ENCODE measurements around the gene XPC.

The XPC gene

DNA sequence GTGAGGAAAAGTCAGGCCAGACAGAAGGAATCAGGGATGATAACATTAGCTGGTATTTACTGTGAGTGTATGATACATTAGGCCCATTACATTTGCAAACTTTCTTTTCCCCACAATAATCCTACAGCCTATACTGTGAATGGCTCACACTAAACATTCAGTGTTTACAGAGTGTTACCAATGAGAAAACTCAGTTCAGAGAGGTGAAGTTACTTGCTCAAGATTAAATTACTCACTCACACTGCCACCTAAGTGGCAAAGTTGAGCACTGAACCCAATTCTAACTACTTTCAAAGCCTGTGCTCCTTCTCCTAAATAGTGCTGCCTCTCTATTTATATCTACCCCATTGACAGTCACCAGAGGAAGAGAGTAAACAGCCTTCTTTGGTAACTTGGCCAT lies 8.5 kb downstream of the XPC start:
- no peak for DNase-seq

DNA sequence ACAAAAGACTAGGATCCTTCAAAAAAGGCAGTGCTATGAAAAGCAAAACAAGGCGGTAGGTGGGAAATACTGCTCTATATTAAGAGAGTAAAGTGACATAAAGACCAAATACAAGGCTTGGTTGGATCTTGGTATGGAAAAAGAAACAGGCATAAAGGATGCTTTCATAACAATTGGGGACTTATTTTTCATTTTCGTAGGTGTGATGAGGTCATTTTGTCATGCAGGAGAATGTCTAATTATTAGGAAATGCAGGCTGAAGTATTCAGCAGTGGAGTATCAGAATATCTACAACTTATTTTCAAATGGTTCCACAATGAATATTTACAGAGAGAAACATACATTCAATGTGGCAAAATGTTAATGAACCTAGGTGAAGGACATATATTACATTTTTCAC lies 9.0 kb downstream of the XPC start:
- no peak for DNase-seq

DNA sequence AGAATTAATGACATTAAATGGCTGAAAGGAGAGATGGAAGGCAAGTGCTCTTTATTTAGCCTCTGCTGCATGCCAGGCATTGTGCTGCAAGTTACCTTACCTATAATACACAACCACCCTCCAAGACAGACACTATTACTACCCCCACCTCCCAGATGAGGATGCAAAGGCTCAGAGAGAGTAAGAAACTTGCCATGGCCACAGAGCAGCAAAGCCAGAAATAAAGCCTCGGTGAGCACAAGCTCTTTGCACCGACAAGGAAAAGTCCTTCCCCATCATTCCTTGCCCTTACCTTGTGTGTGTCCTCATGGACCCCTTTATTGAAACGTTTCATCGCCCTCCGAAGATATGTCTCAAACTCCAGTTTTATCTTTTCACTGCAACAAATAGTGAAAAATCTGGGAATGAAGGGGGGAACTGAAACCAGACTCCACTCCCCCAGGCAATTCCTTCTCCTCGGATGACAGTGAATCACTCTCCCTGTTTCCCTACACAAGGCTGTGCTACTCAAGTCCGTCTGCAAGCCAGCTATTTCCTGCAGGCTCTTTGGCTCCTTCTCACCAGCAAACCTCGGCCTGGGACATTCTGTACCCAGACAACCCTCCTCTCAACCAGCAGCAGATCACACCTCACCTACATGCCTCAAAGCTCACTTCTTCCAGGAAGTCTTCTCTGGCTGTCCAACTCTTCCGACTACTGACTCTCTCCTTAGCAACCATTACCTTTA lies 11.4 kb downstream of the XPC start:
- DNase-seq, result no peak

DNA sequence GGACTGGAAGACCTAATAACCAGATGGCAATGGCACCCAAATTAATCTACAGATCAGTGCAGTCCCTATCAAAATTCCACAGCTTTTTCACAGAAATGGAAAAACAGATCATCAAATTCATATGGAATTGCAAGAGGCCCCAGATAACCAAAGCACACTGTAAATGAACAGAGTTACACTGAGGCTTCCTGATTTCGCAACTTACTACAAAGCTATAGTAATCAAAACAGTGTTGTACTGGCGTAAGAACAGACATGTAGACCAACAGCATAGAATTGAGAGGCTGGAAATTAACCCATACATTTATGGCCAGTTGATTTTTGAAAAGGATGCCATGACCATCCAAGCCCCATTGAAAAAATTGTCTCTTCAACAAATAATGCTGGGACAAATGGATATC lies 16.2 kb downstream of the XPC start:
- no peak for DNase-seq

DNA sequence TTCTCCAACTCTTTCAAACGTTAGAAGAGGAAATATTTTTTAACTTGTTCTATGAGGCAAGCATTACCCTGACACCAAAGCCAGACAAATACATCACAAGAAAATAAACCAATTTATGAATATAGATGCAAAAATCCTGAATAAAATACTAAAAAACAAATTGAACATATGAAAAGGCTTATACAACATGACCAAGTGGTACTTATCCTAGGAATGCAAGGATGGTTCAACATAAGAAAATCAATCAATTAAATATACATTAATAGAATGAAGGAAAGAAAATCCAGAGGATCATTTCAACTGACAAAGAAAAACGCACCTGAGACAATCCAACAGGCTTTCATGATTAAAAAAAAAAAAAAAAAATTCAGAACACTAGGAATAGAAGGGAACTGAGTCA lies 17.1 kb downstream of the XPC start:
- no peak for DNase-seq

DNA sequence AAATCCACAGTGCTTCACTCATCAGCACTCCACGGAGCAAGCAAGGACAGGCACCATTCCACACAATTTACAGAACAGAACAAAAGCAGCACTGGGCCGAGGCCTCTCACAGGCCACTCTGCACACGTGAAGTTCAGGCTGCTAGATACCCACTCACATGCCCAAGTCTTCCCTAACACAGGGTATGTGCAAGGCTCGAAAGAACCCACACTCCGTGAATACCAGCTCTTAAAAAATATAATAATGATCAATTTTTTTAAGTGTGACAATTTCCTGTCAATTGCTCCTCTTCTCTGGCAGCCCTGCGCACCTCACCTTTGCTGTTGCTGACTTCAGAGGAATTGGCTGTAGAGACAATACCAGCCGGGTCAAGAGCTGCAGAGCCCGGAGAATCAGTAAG lies 19.0 kb downstream of the XPC start:
- DNase-seq, result no peak

DNA sequence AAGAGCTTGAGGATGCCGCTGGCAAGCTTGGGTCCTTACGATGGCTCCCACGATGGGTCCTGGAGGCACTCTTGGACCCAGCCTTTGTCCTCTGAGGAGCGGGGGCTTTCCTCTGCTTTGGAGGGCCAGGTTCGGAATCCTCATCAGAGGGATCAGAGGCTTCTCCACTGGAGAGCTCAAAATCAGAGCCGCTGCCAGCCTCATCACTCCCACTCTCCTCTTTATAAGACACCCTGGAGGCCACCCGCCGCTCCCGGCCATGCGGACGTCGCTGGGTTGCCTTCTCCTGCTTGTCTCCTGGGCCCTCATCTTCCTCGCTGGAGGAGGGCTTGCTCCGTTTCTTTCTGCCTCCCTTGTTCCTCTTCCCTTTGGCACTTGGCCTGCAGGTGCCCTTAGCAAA lies 20.0 kb downstream of the XPC start:
- DNase-seq, result no peak

DNA sequence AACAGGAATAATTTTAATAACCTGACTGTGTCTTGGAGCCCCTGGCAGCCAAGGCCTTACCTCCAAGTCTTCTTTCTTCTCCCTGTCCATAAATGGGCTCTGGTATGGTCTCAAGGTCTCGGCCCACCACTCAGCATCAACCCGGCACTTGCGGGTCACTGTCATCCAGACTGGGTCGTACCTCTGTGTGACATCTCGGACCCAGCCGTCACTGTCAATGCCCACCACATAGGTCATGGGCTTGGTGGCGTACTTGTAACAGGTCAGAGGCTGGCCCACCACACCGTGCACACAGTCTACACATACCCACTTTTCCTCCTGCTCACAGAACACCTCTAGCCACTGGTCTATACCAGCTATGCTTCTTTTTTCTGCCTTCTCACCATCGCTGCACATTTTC lies 20.4 kb downstream of the XPC start:
- no peak for DNase-seq

DNA sequence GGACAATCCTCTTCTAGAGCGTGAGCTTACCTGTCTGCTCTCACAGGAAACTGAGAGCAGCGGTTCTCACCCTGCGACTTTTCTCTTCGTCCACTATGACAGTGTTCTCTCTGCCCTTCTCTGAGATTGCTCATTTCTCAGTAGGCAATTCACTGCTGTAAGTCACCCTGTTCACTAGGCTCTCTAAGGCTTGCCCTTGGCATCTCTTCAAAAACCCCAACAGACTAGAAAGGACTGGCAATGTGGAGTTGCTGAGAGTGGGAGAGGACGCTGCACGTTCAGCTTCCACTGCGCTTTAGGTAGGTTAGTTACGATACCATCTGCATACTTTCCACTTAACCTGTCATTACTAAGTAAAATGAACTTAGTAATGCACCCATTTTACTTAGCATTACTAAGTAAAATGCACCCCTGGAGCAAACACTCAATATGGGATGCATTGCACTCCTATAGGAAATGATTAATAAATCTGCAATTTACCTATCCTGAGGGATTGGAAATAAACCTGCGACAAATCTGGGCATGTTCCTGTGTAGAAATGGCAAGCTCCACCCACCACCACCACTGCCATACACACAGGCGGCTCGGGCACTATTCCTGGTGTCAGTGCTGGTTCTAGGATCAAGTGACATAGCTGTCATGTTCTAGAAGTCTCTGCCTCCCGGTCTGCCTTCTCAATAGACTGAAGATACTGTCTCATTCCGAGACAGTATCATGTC lies 21.4 kb downstream of the XPC start:
- DNase-seq, result no peak

DNA sequence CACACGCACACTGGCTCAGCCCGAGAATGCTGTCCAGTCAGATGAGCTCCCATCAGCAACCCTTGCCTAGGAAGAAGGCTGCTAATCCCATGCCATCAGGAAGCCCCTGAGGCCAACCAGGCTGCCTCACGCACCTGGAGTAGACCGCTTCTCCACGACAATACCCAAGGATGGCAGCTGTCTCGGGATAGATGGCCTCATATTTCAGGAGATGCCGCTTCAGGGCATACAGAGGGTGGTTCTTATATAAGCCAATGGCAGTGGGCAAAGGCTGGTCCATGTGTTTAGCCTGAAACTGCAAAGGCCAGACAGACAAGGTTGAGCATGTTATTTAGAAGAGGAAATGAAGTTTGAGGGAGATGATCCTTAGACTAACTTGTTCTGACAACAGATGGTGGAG lies 22.2 kb downstream of the XPC start:
- DNase-seq, result no peak

DNA sequence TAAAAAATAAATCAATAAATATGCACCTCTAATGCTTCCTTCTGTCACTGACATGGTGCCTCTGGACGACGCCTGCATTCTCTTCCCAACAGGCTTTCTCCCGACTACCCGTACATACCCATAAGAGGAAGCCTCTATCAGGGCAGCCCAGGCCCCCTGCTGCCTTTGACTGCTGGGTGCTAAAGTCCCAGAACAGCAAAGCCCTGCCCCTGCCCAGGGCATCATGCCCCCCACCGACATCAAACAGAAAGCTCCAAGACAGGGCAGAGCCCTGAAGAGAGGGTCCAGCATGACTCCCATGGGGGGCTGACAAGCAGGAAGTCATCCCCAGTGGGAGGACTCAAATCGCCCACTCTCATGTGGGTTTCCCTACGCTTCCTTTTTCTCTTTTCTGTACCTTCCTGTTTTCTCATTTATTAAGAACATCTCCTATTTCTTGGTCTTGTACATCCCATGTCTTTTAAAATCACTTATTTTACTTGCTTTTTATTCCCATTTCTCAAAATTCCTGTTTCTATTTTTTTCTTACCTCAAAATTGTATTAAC lies 23.4 kb downstream of the XPC start:
- no peak for DNase-seq

DNA sequence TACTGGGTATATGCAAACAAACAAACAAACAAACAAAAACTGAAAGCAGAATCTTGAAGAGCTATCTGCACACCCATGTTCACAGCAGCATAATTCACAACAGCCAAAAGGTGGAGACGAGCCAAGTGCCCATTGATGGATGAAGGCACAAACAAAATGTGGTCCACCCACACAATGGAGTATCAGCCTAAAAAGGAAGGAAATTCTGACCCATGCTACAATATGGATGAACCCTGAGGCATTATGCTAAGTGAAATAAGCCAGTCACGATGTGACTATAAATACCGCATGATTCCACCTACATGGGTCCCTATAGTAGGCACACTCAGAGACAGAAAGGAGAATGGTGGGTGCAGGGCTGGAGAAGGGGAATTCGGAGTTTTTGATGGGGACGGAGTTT lies 24.1 kb downstream of the XPC start:
- no peak for DNase-seq

DNA sequence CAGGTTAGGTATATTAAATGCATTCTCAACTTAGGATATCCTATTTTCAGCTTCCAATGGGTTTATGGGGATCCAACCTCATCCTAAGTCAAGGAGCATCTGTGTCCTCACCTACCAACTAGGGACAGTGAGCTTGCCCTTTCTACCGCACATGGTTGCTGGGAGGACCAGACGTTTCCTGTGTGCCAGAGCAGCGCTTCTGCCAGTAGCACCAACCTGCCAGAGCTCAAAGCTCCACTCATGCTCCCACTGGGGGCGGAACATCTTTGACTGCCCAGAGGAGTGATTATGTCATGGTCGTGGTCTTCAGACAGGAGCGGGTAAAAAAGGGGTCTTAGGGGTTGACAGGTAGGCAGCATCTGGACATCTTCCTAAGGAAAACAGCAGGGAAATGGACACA lies 24.7 kb downstream of the XPC start:
- no peak for DNase-seq

DNA sequence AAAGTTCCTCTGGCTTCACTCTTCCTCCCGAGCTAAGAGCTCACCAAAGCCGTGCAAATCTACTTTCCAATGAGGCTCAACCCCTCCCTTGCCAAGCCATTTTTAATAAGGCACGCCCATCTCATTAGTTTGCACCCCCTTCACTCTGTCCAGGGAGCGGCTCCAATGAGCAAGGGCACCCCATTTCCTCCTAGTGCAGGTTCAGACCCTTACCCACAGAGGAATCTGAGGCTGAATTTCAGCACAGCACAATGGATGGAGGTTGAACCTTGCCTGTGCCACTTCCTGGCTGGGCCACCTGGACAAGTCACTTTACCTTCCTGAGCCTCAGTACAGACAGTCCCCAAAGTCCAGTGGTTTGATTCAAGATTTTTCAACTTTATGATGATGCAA lies 25.4 kb downstream of the XPC start:
- no peak for DNase-seq

DNA sequence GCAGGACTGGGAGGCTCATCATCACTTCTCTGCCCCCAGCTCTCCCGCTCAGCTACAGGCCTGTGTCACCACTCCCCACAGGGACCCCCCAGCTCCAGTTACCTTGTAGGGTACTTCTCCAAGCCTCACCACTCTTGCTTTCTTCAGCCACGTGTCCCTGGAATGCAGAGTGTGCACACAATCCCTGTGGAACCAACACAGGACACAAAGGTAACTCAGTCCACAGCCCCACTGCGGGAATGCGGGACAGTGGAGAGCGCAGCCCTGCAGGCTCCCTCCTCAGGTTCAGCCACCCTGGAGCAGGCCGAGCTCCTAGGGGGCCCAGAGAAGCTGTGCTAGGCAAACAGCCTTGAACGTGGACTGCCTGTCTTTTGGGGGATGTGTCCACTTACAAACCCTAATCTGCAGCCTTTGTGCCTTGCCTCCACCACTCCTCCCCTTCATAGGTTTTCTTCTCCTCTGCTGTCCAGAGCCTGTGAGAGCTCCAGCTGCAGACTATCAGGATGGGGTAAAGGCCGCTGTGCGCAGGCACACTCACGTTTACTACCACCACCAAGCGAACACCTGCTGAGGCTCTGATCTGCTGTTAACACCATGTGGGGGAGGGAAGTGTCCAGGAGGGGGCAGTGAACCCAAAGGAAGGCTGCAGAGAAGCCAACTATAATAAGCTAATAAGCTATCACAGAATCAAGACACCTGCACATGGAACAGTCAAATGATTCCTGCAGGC lies 26.0 kb downstream of the XPC start:
- no peak for DNase-seq

DNA sequence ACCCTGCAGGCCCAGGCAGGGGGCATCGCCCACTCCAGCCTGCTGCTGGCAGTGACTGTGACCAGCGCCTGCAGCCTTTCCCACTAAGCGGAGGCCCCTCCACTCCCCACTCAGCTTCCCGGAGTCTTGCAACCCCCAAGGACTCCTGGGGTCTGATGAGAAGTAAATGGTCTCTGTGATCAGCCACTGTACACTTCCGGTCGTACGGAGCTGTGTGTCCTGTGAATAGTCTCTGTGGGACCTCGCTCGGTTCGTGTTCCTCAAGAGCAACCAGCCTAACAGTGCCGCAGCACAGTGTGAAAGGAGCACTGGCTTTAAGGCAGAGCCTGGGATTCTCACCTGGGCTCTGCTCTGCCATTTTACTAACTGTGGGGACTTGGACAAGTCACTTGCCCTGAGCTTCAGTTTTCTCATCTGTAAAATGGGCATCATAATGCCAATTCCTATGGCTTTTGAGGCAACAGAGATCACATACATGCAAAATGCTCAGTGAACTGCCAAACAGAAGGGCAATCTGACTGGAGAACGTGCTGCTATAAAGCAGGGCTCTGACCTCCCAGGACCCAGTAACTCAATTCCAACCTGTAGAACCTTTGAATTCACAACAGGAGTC lies 26.8 kb downstream of the XPC start:
- no peak for DNase-seq

DNA sequence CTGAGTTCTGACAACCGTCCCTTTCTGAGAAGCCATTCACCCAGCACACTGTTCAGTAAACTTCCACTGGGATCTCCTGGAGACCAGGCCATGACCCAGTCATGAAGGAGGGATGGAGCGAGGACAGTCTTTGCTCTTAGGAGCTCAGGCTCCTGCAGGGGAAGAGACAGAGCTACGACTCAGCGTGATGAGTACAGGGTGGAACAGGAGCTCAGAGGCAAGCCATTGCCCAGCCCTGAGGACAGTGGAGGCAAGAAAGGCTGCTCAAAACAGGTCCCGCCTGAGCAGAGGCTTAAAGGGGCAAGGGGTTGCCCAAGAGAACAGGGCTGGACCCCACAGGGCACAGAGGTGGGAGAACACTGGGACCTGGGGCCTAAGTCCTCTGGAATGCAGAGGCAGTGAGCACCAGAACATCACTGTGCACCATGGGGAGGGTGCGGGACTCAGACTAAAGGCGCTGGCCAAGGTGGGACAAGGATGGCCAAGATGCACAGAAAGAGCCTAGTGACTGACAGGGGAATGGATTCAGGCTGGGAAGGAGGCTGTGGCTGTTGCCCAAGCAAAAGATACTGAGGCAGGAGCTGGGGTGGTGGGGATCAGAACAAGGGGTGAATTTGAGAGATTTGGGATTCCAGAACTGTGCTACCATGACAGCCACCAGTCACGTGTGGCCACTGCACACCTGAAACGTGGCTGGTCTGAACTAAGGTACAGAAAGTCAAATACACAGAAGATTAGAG lies 27.7 kb downstream of the XPC start:
- no peak for DNase-seq

DNA sequence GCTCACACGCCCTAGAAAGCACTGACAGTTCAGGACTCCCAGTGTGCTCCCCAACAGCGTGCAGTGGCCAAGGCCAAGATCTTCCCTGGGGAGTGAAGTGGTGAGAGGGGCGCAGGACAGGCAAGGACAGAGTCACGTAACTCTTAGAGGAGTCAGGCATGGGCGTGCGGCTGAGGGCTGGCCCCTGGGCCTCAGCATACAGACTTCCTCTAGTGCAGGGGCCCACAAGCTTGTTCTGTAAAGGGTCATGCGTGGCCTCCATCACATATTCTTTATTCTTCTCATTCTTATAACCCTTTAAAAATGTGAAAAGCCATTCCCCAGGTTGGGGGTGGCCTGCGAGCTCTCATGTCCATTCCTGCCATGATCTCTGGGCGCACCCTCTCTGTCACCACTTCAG lies 28.3 kb downstream of the XPC start:
- DNase-seq, result no peak

DNA sequence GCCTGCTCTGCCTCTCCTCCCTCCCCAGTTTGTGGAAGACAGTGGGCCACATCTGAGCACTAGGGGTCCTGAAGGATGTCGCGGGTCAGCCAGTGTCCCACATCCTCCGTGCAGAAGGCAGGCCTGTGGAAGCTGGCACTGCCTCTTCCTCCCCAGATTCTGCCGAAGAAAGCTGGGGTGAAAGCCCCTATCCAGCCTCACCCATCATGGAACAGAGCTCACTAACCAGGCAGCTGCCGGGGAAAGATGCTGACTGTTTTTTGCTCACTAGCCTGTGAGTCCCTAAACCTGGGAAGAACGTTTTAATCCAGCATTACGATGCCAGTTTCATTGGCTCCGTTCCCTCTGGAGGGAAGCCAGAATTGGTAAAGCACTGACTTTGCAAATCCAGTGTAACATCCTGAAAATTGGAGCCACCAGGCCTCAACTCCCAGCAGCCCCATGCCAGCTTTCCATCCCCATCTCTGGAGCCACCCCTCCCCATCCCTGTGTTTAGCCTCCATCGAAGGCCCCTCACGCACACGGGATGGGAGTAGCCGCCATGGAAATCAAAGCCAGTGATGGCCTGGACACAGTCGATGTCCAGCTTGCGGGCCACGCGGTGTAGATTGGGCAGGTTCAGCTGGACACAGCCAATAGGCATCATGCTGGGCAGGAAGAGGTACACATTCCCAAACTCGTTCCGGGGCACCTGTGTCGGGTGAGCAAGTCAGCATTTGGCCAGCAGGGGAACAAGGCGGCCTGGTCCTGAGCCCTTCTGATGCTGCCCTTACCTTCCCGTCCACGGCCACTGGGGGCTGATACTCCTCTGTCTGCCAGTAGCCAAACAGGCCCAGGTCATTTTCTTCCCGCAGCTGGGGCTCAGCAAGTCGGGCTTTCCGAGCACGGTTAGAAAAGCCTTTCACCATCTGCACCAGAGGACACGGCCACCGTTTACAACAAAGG lies 30.1 kb downstream of the XPC start:
- DNase-seq, result no peak

DNA sequence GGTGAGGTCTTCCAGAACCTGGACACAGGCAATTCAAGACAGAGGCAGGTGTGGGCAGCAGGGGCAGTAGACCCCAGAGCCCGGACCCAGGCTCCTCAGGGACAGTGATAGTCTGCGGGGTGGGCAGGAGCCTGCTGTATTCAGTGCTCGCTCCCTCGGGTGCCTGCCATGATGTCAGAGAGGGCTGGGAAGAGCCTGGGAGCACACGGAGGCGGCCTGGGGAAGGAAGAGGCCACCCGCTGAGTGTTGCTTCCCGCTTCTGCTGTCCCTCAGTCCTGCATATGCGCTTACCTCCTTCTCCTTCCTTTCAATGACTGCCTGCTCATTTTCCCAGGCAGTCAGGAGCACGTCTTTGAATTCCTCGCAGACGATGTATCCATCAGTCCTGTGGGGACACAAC lies 30.8 kb downstream of the XPC start:
- DNase-seq, result no peak

DNA sequence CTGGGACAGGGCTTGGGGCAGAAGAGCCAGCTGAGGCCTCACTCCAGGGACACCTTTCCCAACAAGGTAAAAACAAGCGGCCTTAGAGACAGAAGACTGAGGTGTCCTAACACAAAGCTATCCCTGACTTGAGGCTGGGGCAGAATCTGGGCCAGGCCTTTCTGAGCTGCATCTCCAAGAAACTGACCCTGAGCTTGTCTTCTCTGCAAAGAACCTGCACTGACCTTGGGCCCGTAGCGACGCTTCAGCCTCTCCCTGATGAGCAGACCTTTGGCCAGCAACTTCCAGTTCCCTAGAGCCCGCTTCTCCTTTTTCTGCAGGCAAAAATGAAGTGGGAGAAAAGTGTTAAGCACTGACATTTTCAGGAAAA lies 31.4 kb downstream of the XPC start:
- DNase-seq, result no peak
